Measurements from ENCODE around the gene FGFR3. TPM values are rescaled to one million over a fixed set of nuclear protein-coding genes. Genes with fewer than 3 reads are reported as not detected.

The FGFR3 gene
- total and polyA plus RNA-seq, 10 of the 15 experiments (the other 5 are each of a cell fraction or from before 2014, with no cell fraction given), result 0.05 to 0.33 (median 0.18) TPM; not detected in 6

DNA sequence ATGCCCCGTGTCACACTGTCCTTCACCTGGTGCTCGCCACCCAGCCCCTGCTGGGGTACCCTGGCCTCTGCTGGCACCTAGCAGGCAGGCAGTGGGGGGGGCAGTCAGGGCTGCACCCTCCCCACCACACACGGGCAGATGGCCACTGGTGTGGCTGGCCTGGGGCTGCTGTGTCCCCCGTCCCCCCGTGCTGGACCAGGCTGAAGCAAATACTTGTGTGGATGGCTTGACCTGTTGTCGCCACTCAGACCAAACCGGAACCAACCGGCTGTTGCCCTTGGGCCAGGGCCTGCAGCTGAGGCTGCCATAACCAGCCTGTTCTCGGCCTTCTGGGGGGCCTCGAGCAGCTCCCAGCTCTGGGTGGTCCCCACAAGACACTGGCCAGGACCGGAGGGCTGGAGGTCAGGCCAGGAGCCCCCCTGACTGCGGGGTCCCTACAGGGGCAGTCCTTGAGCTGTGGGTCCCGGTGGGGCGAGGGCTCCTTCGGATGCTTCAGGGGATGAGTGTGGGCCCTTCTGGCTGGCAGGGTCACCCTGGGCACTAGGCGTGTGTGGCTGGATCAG lies 4.3 kb downstream of the FGFR3 start:
- CTCF ChIA-PET, result no interaction called here
- DNase-seq (ENCODE audit: low read depth, low spot score) (no peak), FAIRE-seq (no peak), ATAC-seq (no peak)
- SMC1A ChIA-PET (ENCODE audit: uncharacterized antibody, unreplicated experiment), result no interaction called here
- RAD21 ChIA-PET (ENCODE audit: unreplicated experiment), result no interaction called here
- no peak overlapping the region for H2AFZ ChIP-seq (ENCODE audit: control insufficient read depth, low read depth, low read length)
- no peaks in the 10 kb centered on the region for H3K36me3 ChIP-seq (ENCODE audit: control insufficient read depth in 2 of 2, insufficient read depth in 2 of 2, low read length in 1 of 2)
- H3K4me3 ChIP-seq, result no peak overlapping the region
- no peaks in the 10 kb centered on the region for H3K4me1 ChIP-seq (ENCODE audit: control insufficient read depth, insufficient read depth, low read length)
- BruUV-seq (replicated peaks), result no TSS peak
- intact Hi-C loops (cut with micrococcal nuclease; ENCODE audit: unreplicated experiment), result no loop called here
- no peak overlapping the region for H3K27ac ChIP-seq (ENCODE audit: control insufficient read depth, insufficient read depth)
- no peaks in the 10 kb centered on the region for H4K20me1 ChIP-seq (ENCODE audit: control insufficient read depth, insufficient read depth)
- H3K4me2 ChIP-seq (ENCODE audit: control insufficient read depth, insufficient read depth), result no peak overlapping the region
- H3K9me3 ChIP-seq (replicated peaks; ENCODE audit: control insufficient read depth, insufficient read depth, low read length), result no peaks in the 10 kb centered on the region
- H3K27me3 ChIP-seq (replicated peaks in 1 of 2; ENCODE audit: control insufficient read depth in 2 of 2, insufficient read depth in 2 of 2, low read length in 1 of 2), result peaks cover 8 to 12% of the 10 kb centered on the region in 2 experiments
- POLR2A ChIA-PET, result no interaction called here
- H3K9ac ChIP-seq (ENCODE audit: control insufficient read depth, insufficient read depth, low read length), result no peak overlapping the region
- no peaks in the 10 kb centered on the region for H3K79me2 ChIP-seq (ENCODE audit: control insufficient read depth, insufficient read depth, low read length)
- WGBS (ENCODE audit: insufficient coverage, insufficient replicate concordance, low lambda C conversion rate, missing lambda C conversion rate), result 45% methylated on average over 15 of the region's 16 CpGs
- in situ Hi-C loops (cut with MboI), result no loop called here
- TF ChIP-seq TAF1 (IDR thresholded peaks at IDR 0.05; ENCODE audit: borderline replicate concordance, low read depth, low read length) (no peak), KLF5 (IDR thresholded peaks at IDR 0.05; ENCODE audit: partially characterized antibody) (no peak), CBX3 (IDR thresholded peaks at IDR 0.05; ENCODE audit: borderline replicate concordance, low read depth) (no peak), SIN3A (IDR thresholded peaks at IDR 0.05; ENCODE audit: low read depth, low read length) (no peak), ZSCAN29 (IDR thresholded peaks at IDR 0.05) (no peak), SUZ12 (IDR thresholded peaks at IDR 0.05; ENCODE audit: unreplicated experiment) (no peak), TCF12 (IDR thresholded peaks at IDR 0.05; ENCODE audit: low read depth, low read length) (no peak), MTA2 (IDR thresholded peaks at IDR 0.05; ENCODE audit: low read depth) (no peak), SMC3 (IDR thresholded peaks at IDR 0.05; ENCODE audit: borderline replicate concordance, low read length) (no peak), EP300 (IDR thresholded peaks at IDR 0.05; ENCODE audit: borderline replicate concordance in 1 of 2, control insufficient read depth in 1 of 2, low read depth in 2 of 2, low read length in 2 of 2) (no peak), BCL3 (IDR thresholded peaks at IDR 0.05; ENCODE audit: borderline replicate concordance, insufficient read depth, low read depth, low read length, poor library complexity, severe bottlenecking) (no peak), RBBP5 (conservative IDR thresholded peaks at IDR 0.05) (no peak)
- TF ChIP-seq, protein P1, sequence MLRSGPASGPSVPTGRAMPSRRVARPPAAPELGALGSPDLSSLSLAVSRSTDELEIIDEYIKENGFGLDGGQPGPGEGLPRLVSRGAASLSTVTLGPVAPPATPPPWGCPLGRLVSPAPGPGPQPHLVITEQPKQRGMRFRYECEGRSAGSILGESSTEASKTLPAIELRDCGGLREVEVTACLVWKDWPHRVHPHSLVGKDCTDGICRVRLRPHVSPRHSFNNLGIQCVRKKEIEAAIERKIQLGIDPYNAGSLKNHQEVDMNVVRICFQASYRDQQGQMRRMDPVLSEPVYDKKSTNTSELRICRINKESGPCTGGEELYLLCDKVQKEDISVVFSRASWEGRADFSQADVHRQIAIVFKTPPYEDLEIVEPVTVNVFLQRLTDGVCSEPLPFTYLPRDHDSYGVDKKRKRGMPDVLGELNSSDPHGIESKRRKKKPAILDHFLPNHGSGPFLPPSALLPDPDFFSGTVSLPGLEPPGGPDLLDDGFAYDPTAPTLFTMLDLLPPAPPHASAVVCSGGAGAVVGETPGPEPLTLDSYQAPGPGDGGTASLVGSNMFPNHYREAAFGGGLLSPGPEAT (IDR thresholded peaks at IDR 0.05; ENCODE audit: low read depth), result no peak
- TF ChIP-seq, protein P2, sequence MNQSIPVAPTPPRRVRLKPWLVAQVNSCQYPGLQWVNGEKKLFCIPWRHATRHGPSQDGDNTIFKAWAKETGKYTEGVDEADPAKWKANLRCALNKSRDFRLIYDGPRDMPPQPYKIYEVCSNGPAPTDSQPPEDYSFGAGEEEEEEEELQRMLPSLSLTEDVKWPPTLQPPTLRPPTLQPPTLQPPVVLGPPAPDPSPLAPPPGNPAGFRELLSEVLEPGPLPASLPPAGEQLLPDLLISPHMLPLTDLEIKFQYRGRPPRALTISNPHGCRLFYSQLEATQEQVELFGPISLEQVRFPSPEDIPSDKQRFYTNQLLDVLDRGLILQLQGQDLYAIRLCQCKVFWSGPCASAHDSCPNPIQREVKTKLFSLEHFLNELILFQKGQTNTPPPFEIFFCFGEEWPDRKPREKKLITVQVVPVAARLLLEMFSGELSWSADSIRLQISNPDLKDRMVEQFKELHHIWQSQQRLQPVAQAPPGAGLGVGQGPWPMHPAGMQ (IDR thresholded peaks at IDR 0.05; ENCODE audit: borderline replicate concordance), result no peak
- TF ChIP-seq, protein P3, sequence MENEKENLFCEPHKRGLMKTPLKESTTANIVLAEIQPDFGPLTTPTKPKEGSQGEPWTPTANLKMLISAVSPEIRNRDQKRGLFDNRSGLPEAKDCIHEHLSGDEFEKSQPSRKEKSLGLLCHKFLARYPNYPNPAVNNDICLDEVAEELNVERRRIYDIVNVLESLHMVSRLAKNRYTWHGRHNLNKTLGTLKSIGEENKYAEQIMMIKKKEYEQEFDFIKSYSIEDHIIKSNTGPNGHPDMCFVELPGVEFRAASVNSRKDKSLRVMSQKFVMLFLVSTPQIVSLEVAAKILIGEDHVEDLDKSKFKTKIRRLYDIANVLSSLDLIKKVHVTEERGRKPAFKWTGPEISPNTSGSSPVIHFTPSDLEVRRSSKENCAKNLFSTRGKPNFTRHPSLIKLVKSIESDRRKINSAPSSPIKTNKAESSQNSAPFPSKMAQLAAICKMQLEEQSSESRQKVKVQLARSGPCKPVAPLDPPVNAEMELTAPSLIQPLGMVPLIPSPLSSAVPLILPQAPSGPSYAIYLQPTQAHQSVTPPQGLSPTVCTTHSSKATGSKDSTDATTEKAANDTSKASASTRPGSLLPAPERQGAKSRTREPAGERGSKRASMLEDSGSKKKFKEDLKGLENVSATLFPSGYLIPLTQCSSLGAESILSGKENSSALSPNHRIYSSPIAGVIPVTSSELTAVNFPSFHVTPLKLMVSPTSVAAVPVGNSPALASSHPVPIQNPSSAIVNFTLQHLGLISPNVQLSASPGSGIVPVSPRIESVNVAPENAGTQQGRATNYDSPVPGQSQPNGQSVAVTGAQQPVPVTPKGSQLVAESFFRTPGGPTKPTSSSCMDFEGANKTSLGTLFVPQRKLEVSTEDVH (IDR thresholded peaks at IDR 0.05; ENCODE audit: low read depth, partially characterized antibody), result no peak
